Lung microvascular endothelial cell (primary cell): Measurements from ENCODE around the gene SECISBP2. TPM values are rescaled to one million over a fixed set of nuclear protein-coding genes. Genes with fewer than 3 reads are reported as not detected.
"Not testable (repeated sequence)": the region's sequence is repeated elsewhere in the genome, so short reads cannot be mapped to it uniquely, and the experiment has no call there.

Experiments used
- DNase-seq, 2 donors: peaks; one replicate each; pipeline versions ENCODE4 v3.0.0 to v3.0.0-alpha.2; 2010; ENCODE audit warnings: low read depth in 2 of 2
- total RNA-seq: library from RNA; depleted of rRNA; stranded (reverse); fragments of >200 nt; gene quantifications from 2 replicates; pipeline ENCODE4 v1.2.1, GENCODE V29; 2014

SECISBP2 gene, protein sequence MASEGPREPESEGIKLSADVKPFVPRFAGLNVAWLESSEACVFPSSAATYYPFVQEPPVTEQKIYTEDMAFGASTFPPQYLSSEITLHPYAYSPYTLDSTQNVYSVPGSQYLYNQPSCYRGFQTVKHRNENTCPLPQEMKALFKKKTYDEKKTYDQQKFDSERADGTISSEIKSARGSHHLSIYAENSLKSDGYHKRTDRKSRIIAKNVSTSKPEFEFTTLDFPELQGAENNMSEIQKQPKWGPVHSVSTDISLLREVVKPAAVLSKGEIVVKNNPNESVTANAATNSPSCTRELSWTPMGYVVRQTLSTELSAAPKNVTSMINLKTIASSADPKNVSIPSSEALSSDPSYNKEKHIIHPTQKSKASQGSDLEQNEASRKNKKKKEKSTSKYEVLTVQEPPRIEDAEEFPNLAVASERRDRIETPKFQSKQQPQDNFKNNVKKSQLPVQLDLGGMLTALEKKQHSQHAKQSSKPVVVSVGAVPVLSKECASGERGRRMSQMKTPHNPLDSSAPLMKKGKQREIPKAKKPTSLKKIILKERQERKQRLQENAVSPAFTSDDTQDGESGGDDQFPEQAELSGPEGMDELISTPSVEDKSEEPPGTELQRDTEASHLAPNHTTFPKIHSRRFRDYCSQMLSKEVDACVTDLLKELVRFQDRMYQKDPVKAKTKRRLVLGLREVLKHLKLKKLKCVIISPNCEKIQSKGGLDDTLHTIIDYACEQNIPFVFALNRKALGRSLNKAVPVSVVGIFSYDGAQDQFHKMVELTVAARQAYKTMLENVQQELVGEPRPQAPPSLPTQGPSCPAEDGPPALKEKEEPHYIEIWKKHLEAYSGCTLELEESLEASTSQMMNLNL
- total RNA-seq = 16.8 and 27.4 TPM in 2 replicates

DNA sequence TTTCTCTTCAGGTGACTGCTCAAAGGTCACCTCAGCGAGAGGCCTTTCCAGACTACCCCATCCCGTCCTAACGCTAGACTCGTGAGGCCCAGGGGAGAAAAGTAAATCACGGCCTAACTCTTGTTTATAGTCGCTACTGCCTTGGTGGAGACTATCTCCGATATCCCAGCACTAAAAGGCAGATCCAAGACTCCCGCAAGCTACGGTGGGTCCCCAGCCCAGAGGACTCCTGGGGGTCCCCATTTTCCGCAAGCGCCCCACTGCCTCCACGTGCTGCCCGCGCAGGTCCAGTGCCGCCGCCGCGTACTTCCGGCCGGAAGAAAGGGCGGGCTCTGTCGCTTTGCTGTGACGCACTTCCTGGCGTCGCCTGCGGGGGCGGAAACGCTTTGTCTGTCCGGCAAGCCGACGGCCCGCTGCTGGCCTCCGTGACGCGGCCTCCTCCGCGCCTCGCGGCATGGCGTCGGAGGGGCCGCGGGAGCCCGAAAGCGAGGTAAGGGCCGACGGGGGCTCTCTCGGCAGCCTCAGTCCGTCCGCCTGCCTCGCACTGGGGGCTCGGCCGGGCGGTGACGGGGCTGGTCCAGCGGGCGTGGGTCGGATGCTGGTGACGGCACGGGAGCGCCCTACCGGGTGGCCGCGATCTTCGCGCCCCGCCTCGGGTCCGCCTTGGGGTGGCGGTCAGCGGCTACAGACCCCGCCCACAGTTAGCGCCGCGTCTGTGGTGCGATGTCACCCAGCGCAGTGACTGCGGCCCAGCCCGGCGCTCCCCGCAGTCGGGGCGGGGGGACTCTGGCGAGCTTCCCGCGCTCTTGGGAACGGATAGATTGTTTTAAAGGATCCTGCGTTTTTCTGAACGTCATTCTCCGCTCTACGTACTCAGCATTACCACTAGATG lies at the start of gene SECISBP2:
SECISBP2 (plus strand) TSS at position 378 of the 892 bp plus-strand sequence; CDS start at position 455, 77 bp downstream.
- DNase-seq = peak; percentile 97 to 98

DNA sequence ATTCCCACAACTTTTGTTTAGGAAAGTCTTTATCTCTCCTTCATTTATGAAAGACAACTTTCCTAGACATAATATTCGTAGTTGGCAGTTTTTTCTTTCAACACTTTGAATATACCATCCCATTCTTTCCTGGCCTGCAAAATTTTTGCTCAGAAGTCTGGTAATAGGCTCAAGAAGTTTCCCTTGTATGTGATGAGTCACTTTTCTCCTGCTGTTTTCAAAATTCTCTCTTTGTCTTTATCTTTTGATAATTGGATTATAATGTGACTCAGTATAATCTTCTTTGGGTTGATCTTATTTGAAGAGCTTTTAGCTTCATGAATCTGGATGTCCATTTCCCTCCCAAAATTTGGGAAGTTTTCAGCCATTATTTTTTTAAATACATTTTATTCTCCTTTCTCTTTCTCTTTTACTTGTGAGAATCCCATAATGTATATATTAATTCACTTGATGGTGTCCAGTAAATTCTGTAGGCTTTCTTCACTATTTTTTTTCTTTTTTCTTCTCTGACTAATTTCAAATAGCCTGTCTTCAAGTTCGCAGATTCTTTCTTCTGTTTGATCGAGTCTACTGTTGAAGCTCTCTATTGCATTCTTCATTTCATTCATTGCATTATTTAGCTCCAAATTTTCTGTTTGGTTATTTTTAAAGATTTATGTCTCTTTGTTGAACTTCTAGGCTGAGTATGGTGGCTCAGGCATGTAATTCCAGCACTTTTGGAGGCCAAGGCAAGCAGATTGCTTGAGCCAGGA lies 44.6 kb upstream of the SECISBP2 start:
- no peak for DNase-seq

DNA sequence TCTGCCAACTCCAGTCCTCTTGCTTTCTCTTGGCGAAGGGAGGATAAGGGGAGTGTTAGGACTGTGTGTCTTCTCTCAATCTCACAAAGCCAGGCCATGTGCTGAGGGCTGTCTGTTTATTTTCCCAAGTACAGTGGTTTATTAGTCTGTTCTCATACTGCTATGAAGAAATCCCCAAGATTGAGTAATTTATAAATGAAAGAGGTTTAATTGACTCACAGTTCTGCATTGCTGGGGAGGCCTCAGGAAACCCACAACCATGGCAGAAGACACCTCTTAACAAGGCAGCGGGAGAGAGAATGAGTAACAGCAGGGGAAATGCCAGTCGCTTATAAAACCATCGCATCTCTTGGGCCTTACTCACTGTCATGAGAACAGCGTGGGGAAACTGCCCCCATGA lies 43.5 kb upstream of the SECISBP2 start:
- peak in 1 of 2 donors; percentile 54 for DNase-seq

DNA sequence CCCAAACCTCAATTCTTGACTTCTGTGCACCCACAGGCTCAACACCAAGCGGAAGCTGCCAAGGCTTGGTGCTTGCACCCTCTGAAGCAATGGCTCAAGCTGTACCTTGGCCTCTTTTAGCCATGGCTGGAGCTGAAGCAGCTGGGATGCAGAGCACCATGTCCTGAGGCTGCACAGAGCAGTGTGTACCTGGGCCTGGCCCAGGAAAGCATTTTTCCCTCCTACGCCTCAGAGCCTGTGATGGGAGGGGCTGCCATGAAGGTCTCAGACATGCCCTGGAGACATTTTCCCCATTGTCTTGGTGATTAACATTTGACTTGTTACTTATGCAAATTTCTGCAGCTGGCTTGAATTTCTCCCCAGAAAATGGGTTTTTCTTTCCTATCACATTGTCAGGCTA lies 42.3 kb upstream of the SECISBP2 start:
- DNase-seq = not testable (repeated sequence)

DNA sequence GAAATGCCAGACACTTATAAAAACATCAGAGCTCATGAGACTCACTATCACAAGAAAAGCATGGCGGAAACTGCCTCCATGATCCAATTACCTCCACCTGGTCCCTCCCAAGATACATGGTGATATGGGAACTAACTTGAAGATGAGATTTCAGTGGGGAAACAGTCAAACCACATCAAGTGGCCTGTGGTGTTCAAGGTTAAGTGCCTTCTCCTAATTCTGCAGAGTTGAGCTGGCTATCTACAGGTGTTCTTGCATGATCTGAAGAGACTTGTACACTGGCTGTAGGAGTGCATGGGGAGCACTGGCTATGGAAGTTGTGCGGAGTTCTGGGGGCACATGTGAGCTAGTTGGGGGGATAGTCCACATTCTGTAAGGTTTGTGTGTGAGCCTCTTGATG lies 41.3 kb upstream of the SECISBP2 start:
- DNase-seq = no peak

DNA sequence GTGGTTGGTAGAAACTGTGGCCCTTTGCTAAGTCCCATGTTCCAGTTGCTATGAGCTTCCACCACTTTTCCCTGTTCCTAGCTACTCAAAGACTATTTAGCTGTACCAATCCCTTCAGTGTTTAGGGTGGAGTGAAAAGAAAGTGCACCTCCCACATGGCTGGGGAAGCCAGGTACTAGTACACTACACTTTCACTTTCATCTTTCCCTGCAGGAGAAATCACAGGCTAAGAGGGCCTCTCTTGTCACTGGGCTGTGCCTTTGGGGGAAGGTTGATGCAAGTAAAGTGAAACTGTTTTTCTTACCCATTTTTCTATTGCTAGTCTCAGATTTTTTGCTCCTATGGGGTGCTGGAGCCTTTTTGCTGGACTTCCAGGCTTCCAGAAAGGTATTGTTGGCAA lies 40.8 kb upstream of the SECISBP2 start:
- no peak for DNase-seq

DNA sequence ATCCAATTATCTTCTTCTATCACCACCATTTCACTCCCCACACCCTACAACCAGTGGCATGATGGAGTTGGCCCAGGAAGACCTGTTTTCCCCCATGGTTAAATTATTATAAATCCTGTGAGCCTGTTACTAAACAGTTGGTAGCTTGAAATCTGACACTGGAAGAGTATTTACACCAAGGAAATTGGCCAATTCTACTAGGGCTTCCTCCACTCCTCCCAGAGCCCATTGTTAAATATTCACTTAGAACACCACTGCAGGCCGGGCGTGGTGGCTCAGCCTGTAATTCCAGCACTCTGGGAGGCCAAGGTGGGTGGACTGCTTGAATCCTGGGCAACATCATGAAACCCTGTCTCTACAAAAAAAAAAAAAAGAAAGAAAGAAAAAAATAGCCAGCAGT lies 39.7 kb upstream of the SECISBP2 start:
- DNase-seq = no peak

DNA sequence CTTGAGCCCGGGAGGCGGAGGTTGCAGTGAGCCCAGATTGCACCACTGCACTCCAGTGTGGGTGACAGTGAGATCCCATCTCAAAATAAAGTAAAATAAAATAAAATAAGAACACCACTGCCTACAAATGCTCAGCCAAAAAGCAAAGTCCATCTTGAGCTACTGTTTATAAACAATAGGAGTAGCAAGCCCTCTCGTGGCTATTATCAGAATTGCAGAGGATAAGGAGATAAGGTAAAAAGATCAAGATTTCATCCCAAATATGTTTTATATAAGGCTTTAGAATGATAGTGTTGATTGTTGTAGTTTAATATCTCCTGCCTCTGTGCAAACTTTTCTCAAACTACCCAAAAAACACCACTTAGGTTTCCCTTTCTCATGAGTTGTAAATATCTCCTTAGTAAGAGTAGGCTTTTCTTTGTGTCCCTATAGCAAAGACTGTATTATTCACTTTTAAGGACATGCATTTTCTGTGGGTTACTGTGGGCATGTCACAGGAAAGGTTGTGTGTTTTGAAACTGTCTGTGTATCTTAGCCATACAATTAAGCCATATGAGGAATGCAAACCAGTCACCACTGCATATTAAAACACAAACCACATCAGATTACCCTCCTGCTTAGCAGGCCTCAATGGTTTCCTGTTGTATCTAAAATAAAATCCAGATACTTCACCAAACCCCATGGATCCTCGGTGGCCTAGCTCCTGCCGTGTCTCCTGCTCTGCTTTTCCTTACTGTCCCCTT lies 39.1 kb upstream of the SECISBP2 start:
- peak; percentile 60 to 65 for DNase-seq

DNA sequence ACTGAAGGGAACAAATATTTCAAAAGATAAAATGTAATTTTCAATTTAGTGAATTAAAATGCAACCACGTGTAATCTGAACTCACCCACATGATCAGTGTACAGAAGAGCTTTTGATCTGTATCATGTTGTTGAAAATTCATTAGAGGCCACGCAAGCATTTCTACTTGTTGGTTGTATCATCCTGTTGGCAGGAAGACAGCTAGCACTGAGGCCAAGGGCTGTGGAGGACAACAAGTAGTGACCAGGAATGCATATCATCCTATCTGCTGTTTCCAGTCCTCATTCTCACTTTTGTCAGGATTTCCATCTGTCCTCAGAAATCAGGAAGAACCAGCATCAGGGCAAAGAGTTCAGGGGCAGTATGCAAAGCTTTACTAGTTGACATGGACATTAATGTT lies 37.2 kb upstream of the SECISBP2 start:
- no peak for DNase-seq

DNA sequence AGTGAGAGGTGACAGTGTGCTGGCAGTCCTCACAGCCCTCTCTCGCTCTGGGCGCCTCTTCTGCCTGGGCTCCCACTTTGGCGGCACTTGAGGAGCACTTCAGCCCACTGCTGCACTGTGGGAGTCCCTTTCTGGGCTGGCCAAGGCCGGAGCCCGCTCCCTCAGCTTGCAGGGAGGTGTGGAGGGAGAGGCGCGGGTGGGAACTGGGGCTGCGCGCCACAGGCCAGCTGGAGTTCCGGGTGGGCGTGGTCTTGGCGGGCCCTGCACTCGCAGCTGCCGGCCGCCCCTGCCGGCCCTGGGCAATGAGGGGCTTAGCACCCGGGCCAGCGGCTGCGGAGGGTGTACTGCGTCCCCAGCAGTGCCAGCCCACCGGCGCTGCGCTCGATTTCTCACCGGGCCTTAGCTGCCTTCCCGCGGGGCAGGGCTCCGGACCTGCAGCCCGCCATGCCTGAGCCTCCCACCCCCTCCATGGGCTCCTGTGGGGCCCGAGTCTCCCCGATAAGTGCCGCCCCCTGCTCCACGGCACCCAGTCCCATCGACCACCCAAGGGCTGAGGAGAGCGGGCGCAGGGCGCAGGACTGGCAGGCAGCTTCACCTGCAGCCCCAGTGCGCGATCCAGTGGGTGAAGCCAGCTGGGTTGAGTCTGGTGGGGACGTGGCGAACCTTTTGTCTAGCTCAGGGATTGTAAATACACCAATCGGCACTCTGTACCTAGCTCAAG lies 35.9 kb upstream of the SECISBP2 start:
- peak in 1 of 2 donors; percentile 4 for DNase-seq

DNA sequence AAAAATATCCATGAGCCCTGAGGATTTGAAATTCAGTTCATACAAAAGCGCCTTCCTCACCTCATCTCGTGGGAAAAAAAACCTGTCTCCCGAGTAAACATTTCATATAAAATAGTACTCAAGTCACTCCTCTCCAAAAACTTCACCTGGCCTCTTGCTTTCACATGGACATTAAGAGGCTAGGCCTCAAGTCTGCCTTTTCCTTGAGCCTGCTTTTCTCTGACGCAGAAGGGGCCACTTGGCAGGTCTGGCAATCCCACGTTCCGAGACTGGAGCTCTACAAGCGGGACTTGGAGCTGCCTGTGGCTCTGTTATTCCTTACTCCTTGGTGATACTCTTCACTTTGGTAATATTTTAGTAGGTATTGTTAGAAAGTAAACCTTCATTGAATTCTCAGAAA lies 34.2 kb upstream of the SECISBP2 start:
- no peak for DNase-seq

DNA sequence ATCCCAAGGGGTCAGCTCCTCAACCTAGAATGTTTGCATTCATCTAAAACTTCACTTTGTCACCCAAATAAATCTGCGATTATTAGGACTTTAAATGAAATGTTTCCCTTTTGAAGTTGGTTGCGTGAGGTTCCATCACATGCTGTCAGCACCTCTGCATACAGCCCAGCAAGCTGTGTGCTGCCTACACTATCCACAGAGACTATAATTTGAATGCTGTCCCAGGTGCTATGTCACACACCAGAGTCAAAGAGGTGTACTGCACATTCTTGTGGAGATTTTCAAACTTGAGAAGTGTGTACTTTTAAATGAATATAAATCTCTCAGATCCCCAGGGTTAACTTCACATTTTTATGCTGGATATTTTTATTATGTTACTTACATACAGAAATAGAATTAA lies 26.6 kb upstream of the SECISBP2 start:
- no peak for DNase-seq

DNA sequence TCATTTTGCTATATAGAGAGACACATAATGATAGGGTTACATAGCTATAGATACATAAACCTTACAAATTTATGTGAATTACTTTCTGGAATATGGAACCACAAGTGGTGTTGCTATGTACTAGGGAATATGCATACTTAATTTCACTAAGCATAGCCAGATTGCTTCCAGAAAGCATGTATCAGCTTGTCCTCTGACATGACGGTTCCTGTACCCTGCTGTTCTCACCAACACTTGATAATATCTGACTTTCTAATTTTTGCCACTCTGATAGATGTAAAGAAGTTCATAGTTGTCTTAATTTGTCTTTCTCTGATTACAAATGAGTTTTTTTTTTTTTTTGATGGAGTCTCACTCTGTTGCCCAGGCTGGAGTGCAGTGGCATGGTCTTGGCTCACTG lies 25.3 kb upstream of the SECISBP2 start:
- DNase-seq = no peak

DNA sequence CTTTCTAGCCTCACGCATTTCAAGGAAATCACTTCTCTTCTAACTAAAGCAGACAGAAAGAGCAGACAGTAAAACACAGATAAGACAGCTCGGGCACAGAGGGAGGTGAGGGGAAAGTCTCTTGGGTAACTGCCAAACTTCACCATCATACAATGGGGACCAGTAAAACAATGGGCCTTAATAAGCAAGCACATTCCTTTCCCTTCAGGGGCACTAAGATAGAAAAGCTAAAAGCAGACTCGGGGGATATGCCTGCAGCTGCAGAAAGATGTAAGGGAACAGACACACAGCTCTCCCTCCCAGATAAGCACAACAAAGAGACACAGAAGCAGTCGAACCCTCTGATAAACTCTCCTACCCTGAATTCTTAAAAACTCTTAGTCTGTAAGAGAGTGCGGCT lies 22.9 kb upstream of the SECISBP2 start:
- DNase-seq = peak in 1 of 2 donors; percentile 8

DNA sequence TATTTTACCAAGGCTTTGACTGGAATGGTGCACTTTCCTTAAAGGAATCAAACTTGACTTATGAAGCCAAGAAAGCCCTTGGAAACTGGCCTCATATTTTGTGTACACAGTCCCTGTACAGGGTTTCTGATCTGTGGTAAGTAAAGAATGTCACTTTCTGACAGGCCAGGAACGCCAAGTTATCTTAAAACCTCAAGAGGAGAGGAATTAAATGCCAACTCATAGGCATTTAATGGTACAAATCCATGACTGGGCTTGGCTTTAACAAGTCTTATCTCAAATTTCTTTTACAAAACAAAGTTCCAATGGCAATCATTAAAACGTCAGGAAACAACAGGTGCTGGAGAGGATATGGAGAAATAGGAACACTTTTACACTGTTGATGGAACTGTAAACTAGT lies 16.3 kb upstream of the SECISBP2 start:
- not testable (repeated sequence) for DNase-seq

DNA sequence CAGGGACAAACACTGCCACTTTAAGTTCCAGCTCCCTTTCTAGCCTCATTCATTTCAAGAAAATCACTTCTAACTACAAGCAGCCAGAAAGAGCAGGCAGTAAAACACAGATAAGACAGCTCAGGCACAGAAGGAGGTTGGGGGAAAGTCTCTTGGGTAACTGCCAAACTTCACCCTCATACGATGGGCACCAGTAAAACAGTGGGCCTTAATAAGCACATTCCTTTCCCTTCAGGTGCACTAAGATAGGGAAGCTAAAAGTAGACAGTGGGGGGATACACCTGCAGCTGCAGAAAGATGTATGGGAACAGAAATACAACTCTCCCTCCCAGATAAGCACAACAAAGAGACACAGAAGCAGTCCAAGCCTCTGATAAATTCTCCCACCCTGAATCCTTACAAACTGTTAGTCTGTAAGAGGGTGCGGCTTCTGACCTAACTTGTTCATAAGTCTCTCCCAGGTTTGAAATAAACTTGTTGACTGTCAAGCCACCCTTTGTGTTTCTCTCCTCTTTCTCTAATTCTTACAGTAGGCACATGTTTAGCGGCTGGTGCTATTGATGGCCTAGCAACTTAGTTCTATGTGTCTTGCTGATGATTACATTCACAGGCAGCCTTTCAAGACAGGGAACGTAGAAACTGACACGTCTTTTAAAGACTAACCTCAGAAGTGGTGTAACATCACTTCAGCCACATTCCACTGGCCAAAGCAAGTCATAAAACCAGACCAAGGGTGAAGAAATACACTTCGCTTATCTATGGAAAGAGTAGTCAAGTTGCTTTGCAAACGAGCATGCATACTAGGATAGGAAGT lies 14.1 kb upstream of the SECISBP2 start:
- DNase-seq = no peak

DNA sequence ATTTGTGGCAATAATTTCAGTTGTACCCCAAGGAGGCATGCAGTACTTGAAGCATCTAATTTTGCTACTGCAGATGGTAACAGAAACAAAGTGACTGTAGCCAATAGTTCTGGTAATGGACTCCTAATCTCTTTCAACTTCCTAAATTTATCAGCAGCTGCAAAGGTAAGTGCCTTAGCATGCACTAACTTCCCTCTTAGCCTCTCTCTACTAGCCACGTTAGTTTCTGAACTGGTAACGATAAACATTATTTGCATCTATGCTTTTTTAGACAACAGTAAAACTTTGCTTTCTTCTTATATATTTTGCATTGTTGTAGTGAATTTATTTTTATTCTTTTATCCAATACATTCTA lies 13.5 kb upstream of the SECISBP2 start:
- no peak for DNase-seq

DNA sequence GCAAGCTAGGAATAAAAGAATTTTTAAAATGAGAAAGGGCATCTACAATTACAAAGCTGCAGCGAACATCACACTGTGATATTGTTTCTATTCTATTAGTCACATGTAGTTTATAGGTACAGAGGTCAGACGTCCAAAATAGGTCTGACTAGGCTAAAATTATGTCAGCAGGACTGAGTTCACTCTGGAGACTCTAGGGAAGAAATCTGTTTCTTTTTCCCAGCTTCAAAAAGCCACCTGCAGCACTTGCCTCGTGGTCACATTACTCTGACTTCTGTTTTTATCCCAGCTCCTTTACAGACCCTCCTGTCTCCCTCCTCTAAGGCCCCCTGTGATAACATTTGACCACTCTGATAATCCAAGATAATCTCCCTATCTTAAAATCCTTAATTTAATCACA lies 12.4 kb upstream of the SECISBP2 start:
- no peak for DNase-seq

DNA sequence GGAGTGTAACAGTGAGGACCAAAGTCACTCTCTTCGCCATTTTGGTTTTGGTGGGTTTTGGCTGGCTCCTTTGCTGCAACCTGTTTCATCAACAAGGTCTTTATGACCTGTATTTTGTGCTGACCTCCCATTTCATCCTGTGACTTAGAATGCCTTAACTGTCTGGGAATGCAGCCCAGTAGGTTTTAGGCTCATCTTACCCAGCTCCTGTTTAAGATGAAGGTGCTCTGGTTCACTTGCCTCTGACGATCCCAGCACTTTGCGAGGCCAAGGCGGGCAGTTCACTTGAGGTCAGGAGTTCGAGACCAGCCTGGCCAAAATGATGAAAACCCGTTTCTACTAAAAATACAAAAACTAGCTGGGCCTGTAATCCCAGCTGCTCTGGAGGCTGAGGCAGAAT lies 9.1 kb upstream of the SECISBP2 start:
- DNase-seq = no peak
